GM19240 (cell line): ENCODE results near the gene RFX8.
"Not testable (repeated sequence)": the region's sequence is repeated elsewhere in the genome, so short reads cannot be mapped to it uniquely, and the experiment has no call there.

ENCODE experiments used
- DNase-seq: peaks from one replicate; pipeline ENCODE4 v3.0.0; 2011; ENCODE audit warnings: low spot score; ENCODE audit not compliant: insufficient read length

RFX8 gene

GRCh38 chr2:101354420-101355311, 120.2 kb downstream of the RFX8 start:
- DNase-seq = no peak

DNA sequence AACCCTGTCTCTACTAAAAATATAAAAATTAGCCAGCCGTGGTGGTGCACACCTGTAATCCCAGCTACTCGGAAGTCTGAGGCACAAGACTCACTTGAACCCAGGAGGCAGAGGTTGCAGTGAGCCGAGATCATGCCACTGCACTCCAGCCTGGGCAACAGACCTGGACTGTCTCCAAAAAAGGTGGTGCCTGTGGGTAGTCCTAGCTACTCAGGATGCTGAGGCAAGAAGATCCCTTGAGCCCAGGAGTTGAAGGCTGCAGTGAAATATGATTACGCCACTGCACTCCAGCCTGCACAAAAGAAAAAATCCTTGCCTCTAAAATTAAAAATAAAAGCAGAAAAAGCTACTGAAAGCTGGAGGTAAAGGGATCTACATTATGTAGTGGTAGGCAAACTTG, 122.3 kb downstream of the RFX8 start:
- DNase-seq = not testable (repeated sequence)

DNA sequence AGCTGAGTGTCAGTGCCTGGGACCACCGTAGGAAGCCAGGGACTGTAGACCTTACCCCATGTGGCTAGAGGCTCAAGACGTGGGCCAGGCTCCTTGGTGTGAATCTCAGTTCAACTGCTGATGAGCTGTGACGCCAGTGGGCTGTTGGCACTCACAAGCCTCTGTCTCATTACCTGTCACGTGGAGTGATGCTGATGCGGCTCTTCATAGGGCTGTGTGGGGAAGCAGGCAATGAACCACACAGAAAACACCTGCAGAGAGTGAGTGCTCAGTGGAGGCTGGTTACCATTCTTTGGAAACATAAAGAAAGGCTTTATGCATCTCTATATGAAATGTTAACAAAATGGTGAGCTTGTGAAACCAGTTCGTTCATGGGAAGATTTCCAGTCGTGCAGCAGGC, 123.7 kb downstream of the RFX8 start:
- no peak for DNase-seq

GRCh38 chr2:101349893-101350662, 124.8 kb downstream of the RFX8 start:
- DNase-seq = no peak

DNA sequence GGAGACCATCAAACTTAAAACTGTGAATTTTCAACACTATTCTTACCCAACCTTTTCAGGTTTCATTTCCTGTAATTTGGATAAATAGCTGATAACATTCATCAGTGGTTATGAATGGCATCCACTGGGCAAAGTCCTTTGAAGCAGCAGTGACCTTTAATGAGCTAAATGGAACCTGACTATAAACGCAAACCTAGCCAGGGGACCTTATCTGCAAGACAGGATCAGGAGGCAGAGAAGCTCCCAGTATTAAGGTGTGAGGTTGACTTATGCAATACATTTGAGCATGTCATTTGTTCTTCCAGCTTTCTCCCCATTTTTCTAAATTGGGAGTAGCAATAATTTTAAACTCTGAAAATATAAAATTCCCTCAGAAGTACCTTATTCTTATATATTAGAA, 126.0 kb downstream of the RFX8 start:
- no peak for DNase-seq
